Measurements from ENCODE around the gene FRMD5.

The FRMD5 gene

GRCh38 chr15:44045217-44045616 lies 149.9 kb downstream of the FRMD5 start:
- TF ChIP-seq POLR2AphosphoS5 (IDR thresholded peaks at IDR 0.05; ENCODE audit: low read depth, low read length) (no peak), FOXP2 (optimal IDR thresholded peaks at IDR 0.05; ENCODE audit: borderline replicate concordance, extremely low read depth, extremely low read length, insufficient read depth) (no peak), REST (IDR thresholded peaks at IDR 0.05; ENCODE audit: insufficient read depth in 1 of 2, low read depth in 2 of 2, low read length in 2 of 2) (no peak)

GRCh38 chr15:44038755-44039191 lies 156.3 kb downstream of the FRMD5 start:
- TF ChIP-seq REST (IDR thresholded peaks at IDR 0.05; ENCODE audit: insufficient read depth in 1 of 2, low read depth in 2 of 2, low read length in 2 of 2): no peak
- no peak for TF ChIP-seq POLR2AphosphoS5 (IDR thresholded peaks at IDR 0.05; ENCODE audit: low read depth, low read length)
- TF ChIP-seq TAF1 (IDR thresholded peaks at IDR 0.05; ENCODE audit: borderline replicate concordance, insufficient read depth, low read length): no peak
- no peak for TF ChIP-seq FOXP2 (optimal IDR thresholded peaks at IDR 0.05; ENCODE audit: borderline replicate concordance, extremely low read depth, extremely low read length, insufficient read depth)
- TF ChIP-seq SIN3A (IDR thresholded peaks at IDR 0.05; ENCODE audit: borderline replicate concordance, insufficient read depth, low read length): no peak

- TF ChIP-seq FOXP2 (optimal IDR thresholded peaks at IDR 0.05; ENCODE audit: borderline replicate concordance, extremely low read depth, extremely low read length, insufficient read depth) (no peak), TAF1 (IDR thresholded peaks at IDR 0.05; ENCODE audit: borderline replicate concordance, insufficient read depth, low read length) (no peak), SIN3A (IDR thresholded peaks at IDR 0.05; ENCODE audit: borderline replicate concordance, insufficient read depth, low read length) (no peak), POLR2AphosphoS5 (IDR thresholded peaks at IDR 0.05; ENCODE audit: low read depth, low read length) (no peak), REST (IDR thresholded peaks at IDR 0.05; ENCODE audit: insufficient read depth in 1 of 2, low read depth in 2 of 2, low read length in 2 of 2) (no peak)
These were observed 159.0 kb downstream of the FRMD5 start for GRCh38 chr15:44035781-44036699.

GRCh38 chr15:44034933-44035624 lies 160.0 kb downstream of the FRMD5 start:
- TF ChIP-seq POLR2AphosphoS5 (IDR thresholded peaks at IDR 0.05; ENCODE audit: low read depth, low read length) (no peak), REST (IDR thresholded peaks at IDR 0.05; ENCODE audit: insufficient read depth in 1 of 2, low read depth in 2 of 2, low read length in 2 of 2) (no peak), TAF1 (IDR thresholded peaks at IDR 0.05; ENCODE audit: borderline replicate concordance, insufficient read depth, low read length) (no peak), FOXP2 (optimal IDR thresholded peaks at IDR 0.05; ENCODE audit: borderline replicate concordance, extremely low read depth, extremely low read length, insufficient read depth) (no peak), SIN3A (IDR thresholded peaks at IDR 0.05; ENCODE audit: borderline replicate concordance, insufficient read depth, low read length) (no peak)

All from PFSK-1 (cell line).